Suppressor macrophage treated with lipopolysaccharide for 4 hours (primary cell): ENCODE data around the gene BCL2.

Experiments used
- DNase-seq: peaks from one replicate; pipeline ENCODE4 v3.0.0-alpha.2; 2020

BCL2 gene

GRCh38 chr18:63135101-63135500 lies 184.5 kb downstream of the BCL2 start:
- DNase-seq = no peak

DNA sequence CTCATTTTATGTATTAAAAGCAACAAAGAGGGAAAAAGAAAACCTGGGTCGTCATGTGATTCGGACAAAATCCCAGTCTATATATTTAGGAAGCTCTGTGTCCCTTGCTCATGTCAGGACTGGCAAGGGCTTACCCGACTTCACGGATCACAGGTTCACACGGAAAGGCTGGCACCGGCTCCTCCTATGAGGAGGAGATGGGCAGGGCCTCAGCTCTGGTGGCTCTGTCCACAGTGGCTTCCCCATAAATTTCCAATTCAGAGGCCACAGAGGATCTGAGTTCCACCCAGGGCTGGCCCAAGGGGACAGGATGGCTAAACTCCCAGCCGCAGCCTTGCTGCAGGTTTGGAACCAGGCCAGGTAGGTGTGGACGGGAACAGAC lies 186.8 kb downstream of the BCL2 start:
- DNase-seq = no peak

DNA sequence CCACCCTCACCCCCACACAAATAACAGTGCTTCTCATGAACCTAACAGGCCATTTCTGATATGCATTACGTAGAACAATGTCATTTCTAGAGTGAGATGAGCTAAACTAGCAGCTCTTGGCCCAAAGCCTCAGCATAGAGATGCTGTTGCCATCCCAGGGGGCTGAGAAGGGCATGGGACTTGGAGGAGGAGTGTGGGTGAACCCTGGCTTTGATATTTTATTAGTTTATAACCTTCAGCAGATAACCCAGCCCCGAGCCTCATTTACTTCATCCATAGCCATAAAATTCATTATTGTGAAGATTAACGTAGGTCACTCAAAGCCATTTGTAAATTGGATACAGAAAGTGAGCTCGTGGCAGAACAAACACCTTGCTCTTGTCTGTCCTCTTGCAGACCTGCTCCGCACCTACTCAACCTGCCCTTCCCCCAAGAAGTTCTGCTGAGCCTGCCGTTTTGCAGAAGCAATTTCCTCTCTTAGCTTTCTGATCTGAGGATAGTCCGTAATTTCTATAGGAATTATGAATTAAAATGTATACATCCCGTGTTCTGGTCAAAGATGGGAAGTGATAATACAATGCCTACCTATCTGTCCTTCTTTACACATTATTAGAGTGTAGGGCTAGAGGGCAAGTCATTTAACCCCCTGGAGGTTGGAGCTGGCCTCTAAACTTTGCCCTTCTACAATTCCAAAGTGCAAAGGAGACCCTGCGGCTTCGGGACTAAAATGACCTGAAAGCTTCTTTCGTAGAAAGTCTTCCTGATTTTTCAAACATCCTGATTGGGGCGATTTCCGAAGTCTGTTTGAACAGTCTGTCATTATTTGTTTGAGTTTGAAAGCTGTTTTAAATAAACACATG lies 187.4 kb downstream of the BCL2 start:
- no peak for DNase-seq

DNA sequence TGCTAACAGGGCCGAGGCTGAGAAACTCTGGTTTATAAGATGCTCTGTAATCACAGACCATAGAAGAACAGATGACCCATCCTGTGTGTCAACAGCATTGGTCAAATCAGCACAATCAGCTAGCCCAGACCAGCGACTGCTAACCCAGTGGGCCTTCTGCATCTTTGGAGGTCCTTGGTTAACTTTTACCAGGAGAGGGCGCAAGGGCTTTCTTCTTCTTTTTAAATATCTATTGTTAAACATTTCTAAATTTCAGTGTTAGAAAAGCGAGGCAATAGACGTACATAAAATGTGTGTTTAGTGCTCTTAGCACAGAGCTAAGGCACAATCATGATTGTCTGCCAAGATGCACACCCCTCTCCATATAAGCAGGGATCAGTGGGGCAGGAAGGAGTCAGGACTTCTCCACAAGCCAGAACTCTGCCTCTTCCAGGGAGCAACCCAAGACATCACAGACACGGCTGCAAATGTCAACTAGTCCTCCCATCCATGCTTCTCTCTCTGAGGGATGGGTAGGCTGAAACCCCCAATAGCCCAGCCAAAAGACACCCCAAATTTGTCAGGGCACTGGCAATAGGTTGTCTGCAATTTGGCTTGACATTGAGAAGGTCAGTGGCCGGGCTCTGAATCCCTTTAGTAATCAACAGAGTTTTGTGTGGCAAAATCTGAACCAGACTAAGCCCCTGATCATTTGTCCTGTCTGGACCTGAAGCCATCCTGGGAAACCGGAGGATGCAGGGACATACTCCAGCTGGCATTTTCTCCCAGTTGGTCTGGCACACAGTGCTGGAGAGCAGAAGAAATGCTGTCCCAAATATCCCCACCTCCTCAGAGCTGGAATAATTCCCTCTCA lies 188.2 kb downstream of the BCL2 start:
- peak; percentile 79 for DNase-seq

- DNase-seq = no peak
Measured at GRCh38 chr18:63130176-63130575, 189.4 kb downstream of the BCL2 start.

DNA sequence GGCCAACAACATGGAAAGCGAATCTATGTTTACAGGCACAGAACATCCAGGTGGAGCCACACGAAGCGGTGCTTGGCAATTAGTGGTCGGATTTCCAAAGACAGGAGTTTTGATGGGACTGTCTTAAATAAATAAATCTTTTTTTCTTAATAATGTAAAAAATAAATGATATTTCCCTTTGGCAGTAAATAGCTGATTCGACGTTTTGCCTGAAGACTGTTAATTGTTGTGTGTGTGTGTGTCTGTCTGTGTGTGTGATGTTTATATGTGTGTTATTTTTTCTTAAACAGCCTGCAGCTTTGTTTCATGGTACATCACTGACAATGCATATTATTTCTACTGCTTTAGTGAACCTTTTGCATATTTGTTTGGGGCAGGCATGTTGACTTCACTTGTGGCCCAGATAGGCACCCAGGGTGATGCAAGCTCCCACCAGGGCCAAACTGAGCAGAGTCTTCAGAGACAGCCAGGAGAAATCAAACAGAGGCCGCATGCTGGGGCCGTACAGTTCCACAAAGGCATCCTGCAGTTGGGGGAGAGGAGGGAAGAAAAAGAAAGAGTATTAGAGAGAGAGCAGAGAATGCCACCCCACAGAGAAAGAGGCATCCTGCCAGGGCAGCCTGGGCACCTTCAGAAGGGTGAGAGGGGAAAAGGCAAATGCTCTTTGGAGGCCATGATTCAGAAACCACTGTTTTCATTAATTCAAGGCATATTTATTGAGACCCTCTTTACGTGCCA lies 191.2 kb downstream of the BCL2 start:
- no peak for DNase-seq

- no peak for DNase-seq
Measured at GRCh38 chr18:63126134-63127069, 193.2 kb downstream of the BCL2 start.

DNA sequence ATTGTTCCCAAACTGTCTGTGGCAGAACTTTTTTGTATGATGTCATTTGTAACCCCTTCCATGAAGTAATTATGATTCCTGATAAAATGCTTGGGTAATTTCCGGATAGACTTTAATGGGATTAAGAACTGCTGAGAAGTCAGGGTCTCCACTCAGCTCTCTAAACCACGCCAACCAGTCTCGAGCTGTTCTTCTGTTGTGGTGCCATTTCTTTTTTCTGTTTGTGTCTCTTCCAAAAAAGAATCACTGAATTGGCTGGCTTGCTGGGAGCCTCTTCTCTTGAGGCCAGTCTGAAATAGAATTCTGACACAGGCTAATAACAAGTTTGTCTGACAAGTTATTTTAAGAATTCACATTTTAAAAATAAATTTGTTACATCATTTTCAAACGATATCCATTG lies 198.9 kb downstream of the BCL2 start:
- no peak for DNase-seq

- DNase-seq = no peak
Measured at GRCh38 chr18:63119647-63120046, 199.9 kb downstream of the BCL2 start.

- DNase-seq = no peak
Measured at GRCh38 chr18:63113899-63114565, 205.5 kb downstream of the BCL2 start.

GRCh38 chr18:63112706-63113105 lies 206.9 kb downstream of the BCL2 start:
- DNase-seq = peak; percentile 63

DNA sequence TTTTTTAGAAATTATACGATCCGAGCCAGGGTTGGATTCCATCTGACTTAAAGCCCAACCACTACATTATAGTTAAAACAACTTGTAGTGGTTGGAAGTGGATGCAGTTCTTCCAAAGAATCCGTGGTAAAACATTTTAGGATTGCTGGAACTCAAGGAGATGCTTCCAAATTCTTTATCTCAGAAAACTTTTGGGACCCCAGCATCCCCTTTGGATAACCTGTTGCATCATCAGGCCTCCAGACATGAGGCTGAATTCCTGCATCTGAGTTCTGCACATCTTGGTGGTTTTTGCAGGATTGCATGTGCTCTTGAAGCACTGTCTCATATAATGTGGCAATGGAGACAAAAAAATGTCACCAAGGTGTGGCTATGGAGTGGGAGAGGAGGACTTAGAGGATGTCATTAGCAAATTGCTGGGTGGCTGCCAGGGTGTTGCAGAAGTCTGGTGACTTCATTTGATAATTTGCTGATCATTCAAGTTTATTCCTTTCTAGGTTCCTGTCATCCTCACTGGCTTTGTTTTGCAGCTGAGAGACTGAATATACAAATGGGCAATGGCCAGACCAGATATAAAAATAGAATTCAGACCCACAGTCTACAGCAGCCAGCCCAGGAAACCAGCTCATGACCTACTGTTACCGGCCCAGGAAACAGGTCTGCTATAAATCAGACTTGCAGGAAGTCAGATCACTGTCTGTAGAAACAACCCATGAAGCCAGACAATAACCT lies 207.7 kb downstream of the BCL2 start:
- DNase-seq = peak; percentile 65

DNA sequence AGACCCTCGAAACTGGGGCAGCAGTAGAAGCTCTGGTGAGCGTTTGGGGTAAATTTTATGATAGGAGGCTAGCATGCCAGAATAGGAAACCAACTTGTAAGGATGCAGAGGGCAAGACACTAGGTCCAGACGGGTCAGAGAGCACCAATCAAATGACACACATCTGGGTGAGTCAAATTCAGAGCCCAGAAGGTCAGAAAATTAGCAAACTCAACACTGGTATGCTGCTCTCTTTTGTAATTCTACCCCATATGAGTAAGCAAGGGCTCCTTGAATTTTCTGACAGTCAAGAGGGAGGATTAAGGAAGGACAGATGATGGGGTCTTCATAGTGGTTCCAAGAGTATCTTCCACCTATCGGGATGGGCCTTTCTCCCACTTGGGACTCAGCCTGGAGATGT lies 209.8 kb downstream of the BCL2 start:
- DNase-seq = peak; percentile 36

DNA sequence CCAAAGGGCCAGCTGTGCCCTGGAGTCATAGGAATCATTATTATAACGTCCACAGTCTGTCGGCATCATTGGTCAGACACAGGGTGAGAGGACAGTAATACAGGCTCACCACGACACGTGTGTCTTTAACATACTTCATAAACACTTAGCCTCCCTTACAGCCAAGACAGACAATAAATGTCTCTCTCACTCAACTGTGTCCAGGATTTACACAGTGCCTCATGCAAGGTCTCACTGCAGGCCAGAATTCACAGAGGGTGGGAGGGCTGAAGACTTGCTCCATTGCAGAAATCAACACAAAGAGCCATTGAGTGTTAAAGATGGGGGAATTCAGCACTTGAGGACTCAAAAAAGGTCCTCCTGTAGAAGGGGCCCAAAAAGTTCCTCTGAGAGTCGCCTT lies 210.5 kb downstream of the BCL2 start:
- no peak for DNase-seq

DNA sequence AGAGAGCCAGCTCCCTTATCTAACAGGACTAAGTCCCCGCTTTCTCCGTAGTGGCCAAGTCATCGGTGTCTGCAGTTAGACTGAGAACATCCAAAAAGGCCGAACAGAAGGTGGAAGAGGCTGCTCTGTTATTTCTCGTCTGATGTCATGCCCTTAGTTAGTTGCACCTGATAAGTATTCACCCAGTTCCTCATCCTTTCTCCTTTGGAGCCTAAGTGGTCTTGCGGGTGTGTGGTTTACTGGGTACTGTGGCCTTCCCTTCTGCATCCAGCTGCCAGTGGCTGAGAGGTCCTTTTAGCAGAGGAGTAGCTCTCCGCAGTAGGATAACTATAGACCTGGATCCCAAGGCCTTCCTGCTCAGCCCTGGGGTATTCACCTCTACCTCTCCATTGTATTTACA lies 211.6 kb downstream of the BCL2 start:
- no peak for DNase-seq

DNA sequence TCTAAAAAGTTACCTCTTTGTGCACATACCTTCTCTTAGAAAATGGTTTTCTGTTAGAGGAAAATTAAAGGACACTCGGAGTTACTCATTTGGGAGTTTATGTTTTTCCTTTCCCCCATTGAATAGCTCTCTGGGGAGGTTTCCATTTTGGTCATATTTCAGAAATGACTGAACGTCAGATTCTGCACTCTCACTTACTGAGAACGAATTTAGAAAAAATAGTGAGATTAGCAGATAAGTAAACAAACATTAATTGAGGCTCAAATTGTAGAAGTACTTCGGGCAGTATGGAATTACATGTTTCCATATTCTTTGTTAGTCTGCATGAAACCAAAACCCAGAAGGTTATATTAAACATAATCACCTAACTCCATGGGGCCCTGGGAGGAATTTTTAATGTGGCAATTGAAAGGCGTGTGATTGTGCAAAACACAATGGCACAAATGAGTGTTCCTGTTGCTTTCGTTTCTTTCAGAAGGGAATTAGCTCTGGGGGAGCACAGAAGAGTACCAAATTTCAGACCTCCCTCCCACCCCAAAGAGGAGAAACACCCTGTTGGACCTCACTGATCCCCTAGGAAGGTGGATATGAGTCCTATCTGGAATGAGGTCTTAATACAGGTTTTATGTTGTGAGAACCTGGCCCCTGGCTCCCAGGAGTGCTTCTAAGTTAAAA lies 212.3 kb downstream of the BCL2 start:
- peak; percentile 32 for DNase-seq

- DNase-seq = no peak
Measured at GRCh38 chr18:63106727-63107126, 212.8 kb downstream of the BCL2 start.

GRCh38 chr18:63105636-63106316 lies 213.8 kb downstream of the BCL2 start:
- no peak for DNase-seq

- DNase-seq = no peak
Measured at GRCh38 chr18:63104868-63105267, 214.7 kb downstream of the BCL2 start.
